HepG2 (cell line): ENCODE measurements around the gene ITPK1.

Experiments
- HNRNPLL ChIP-seq: fragments of 200-400 bp; formaldehyde crosslinking; IDR thresholded peaks from 2 replicates; pipeline ENCODE4 v1.6.1; 2017; ENCODE audit warnings: mild to moderate bottlenecking, low read depth, low read length; ENCODE audit not compliant: poor library complexity, severe bottlenecking
- MYPOP ChIP-seq: sonication (generic); formaldehyde crosslinking; IDR thresholded peaks from 2 replicates; pipeline ENCODE4 v1.8.1; 2023; ENCODE audit warnings: mild to moderate bottlenecking, moderate library complexity, missing genetic modification reagents
- NCOA1 ChIP-seq: sonication (generic); formaldehyde crosslinking; IDR thresholded peaks from 2 replicates; pipeline ENCODE4 v1.9.0; 2021; ENCODE audit warnings: missing genetic modification reagents
- RAD21 ChIP-seq: fragments of 450-650 bp; formaldehyde crosslinking; IDR thresholded peaks from 2 replicates; pipeline ENCODE4 v1.5.0; 2020; ENCODE audit warnings: mild to moderate bottlenecking
- SP2 ChIP-seq: sonication (generic); formaldehyde crosslinking; IDR thresholded peaks from 2 replicates; pipeline ENCODE4 v1.5.1; 2020; ENCODE audit warnings: mild to moderate bottlenecking, missing genetic modification reagents
- ZBTB21 ChIP-seq: sonication (generic); formaldehyde crosslinking; IDR thresholded peaks from 2 replicates; pipeline ENCODE4 v1.4.0; 2020; ENCODE audit warnings: missing genetic modification reagents
- ZNF138 ChIP-seq: sonication (generic); formaldehyde crosslinking; IDR thresholded peaks from 2 replicates; pipeline ENCODE4 v1.5.0; 2020; ENCODE audit warnings: mild to moderate bottlenecking, low read depth, missing genetic modification reagents
- ZNF766 ChIP-seq: sonication (generic); formaldehyde crosslinking; IDR thresholded peaks from 2 replicates; pipeline ENCODE4 v1.5.0; 2020; ENCODE audit warnings: missing genetic modification reagents, borderline replicate concordance
- ZNF816 ChIP-seq: sonication (generic); formaldehyde crosslinking; IDR thresholded peaks from 2 replicates; pipeline ENCODE4 v1.8.0; 2022; ENCODE audit warnings: missing genetic modification reagents, mild to moderate bottlenecking, borderline replicate concordance
- ZSCAN20 ChIP-seq: sonication (generic); formaldehyde crosslinking; IDR thresholded peaks from 2 replicates; pipeline ENCODE4 v1.4.0; 2020; ENCODE audit warnings: missing genetic modification reagents, mild to moderate bottlenecking, borderline replicate concordance

- TF ChIP-seq ZBTB21 (CRISPR knock-in tag), result no peak
- no peak for TF ChIP-seq ZSCAN20 (CRISPR knock-in tag)
- TF ChIP-seq ZNF138, result no peak
- no peak for TF ChIP-seq ZNF816 (CRISPR knock-in tag)
- TF ChIP-seq ZNF766 (CRISPR knock-in tag), result no peak
- no peak for TF ChIP-seq NCOA1 (CRISPR knock-in tag)
- no peak for TF ChIP-seq RAD21 (CRISPR knock-in tag)
- no peak for TF ChIP-seq HNRNPLL
- no peak for TF ChIP-seq SP2 (CRISPR knock-in tag)
- no peak for TF ChIP-seq MYPOP
These were observed 122.4 kb downstream of the ITPK1 start for GRCh38 chr14:92993302-92993701.
